SW480 (cell line): ENCODE measurements around the gene SFPQ.
"Not testable (repeated sequence)": the region's sequence is repeated elsewhere in the genome, so short reads cannot be mapped to it uniquely, and the experiment has no call there.

ENCODE experiments used
- DNase-seq: peaks from one replicate; pipeline ENCODE4 v3.0.0-alpha.2; 2016; ENCODE audit warnings: low spot score

The SFPQ gene

GRCh38 chr1:35186239-35186638 lies 6.7 kb downstream of the SFPQ start:
- no peak for DNase-seq

- no peak for DNase-seq
Measured at GRCh38 chr1:35185200-35185599, 7.7 kb downstream of the SFPQ start.

- no peak for DNase-seq
Measured at GRCh38 chr1:35184495-35185199, 8.3 kb downstream of the SFPQ start.

GRCh38 chr1:35181790-35182455 lies 11.0 kb downstream of the SFPQ start:
- no peak for DNase-seq

GRCh38 chr1:35180776-35181374 lies 12.1 kb downstream of the SFPQ start:
- DNase-seq = no peak

GRCh38 chr1:35179908-35180307 lies 13.0 kb downstream of the SFPQ start:
- DNase-seq = no peak

GRCh38 chr1:35178874-35179380 lies 14.0 kb downstream of the SFPQ start:
- DNase-seq = no peak

- DNase-seq = no peak
Measured at GRCh38 chr1:35178295-35178695, 14.7 kb downstream of the SFPQ start.

GRCh38 chr1:35177237-35177786 lies 15.6 kb downstream of the SFPQ start:
- no peak for DNase-seq

- DNase-seq = no peak
Measured at GRCh38 chr1:35175602-35176001, 17.3 kb downstream of the SFPQ start.

- no peak for DNase-seq
Measured at GRCh38 chr1:35175098-35175576, 17.8 kb downstream of the SFPQ start.

- peak; percentile 34 for DNase-seq
Measured at GRCh38 chr1:35173909-35174540, 18.9 kb downstream of the SFPQ start.

GRCh38 chr1:35173491-35173890 lies 19.5 kb downstream of the SFPQ start:
- DNase-seq = no peak

- no peak for DNase-seq
Measured at GRCh38 chr1:35172022-35172421, 20.9 kb downstream of the SFPQ start.

GRCh38 chr1:35171579-35171978 lies 21.4 kb downstream of the SFPQ start:
- DNase-seq = no peak

- DNase-seq = no peak
Measured at GRCh38 chr1:35164893-35165292, 28.1 kb downstream of the SFPQ start.

- DNase-seq = no peak
Measured at GRCh38 chr1:35151220-35151619, 41.7 kb downstream of the SFPQ start.

- not testable (repeated sequence) for DNase-seq
Measured at GRCh38 chr1:35145892-35146549, 46.9 kb downstream of the SFPQ start.

- DNase-seq = no peak
Measured at GRCh38 chr1:35143737-35144508, 49.0 kb downstream of the SFPQ start.

- DNase-seq = not testable (repeated sequence)
Measured at GRCh38 chr1:35142728-35143127, 50.2 kb downstream of the SFPQ start.

- not testable (repeated sequence) for DNase-seq
Measured at GRCh38 chr1:35142294-35142693, 50.7 kb downstream of the SFPQ start.
